ENCODE measurements around the gene HPSE2. TPM values are rescaled to one million over a fixed set of nuclear protein-coding genes. Genes with fewer than 3 reads are reported as not detected.
"Not testable (repeated sequence)": the region's sequence is repeated elsewhere in the genome, so short reads cannot be mapped to it uniquely, and the experiment has no call there.

HPSE2 gene
- total and polyA plus RNA-seq, 7 donors, result under 0.01 to 11.8 (median 4.8) TPM

DNA sequence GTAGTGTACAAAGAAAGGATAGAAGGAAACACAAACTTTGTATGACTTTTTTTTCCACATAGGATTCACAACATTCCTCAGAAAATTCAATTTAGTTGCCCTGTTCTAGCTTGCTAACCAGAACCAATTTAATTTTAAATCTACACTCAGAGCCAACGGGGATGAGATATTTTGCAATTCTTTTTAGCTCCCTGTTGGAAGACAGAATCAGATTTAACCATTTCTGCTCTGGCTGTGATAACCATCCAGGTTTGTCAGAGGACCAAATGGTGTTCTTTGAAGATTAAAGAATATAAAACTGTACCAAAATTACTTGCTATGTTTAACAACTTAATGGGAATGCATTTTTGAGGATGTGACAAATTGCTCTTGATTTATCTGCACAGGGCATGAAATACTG, 319.7 kb downstream of the HPSE2 start:
- TF ChIP-seq CTCF (IDR thresholded peaks at IDR 0.05) (no peak), POLR2AphosphoS5 (IDR thresholded peaks at IDR 0.05) (no peak), POLR2A (IDR thresholded peaks at IDR 0.05) (no peak), EP300 (IDR thresholded peaks at IDR 0.05) (no peak)

DNA sequence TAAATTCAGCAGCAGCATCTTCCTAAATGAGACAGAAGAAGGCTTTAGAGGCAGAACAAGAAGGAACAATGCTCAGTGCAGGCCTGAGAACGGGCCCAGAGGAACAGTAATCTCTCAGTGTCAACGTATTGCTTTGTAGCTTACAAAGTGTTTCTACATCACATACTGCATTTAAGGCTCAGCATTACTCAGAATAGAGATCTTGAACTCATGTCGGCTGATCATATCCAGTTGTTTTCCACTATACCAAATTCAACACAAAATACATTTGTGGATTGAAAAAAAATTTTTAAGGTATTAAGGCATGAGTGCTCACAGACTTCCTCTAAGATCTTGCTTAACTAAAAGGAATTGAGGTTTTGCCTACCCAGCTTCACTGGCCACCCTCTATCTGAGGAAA, 325.1 kb downstream of the HPSE2 start:
- TF ChIP-seq POLR2AphosphoS5 (IDR thresholded peaks at IDR 0.05) (no peak), EP300 (IDR thresholded peaks at IDR 0.05) (no peak), POLR2A (IDR thresholded peaks at IDR 0.05) (no peak), CTCF (IDR thresholded peaks at IDR 0.05) (no peak)
- no peak for DNase-seq
- Histone ChIP-seq H3K4me1 (peaks cover 0 to 1% (median 0%) of the 10 kb centered on the region in 4 donors), H3K4me3 (no peak overlapping the region), H3K36me3 (no peaks in the 10 kb centered on the region), H3K9me3 (no peaks in the 10 kb centered on the region), H3K27me3 (no peaks in the 10 kb centered on the region), H3K27ac (no peak overlapping the region)
- WGBS, 2 donors, result 79 to 87% methylated on average over 3 of the region's 3 CpGs
- intact Hi-C loops (cut with DNase I), result no loop called here

More for the DNA sequence above, 319.7 kb downstream of the HPSE2 start:
- Histone ChIP-seq H3K4me1 (peaks cover 0 to 35% (median 11%) of the 10 kb centered on the region in 4 donors), H3K4me3 (no peak overlapping the region), H3K27ac (peak overlapping the region in 1 of 4 donors; percentile 13), H3K9me3 (no peaks in the 10 kb centered on the region), H3K36me3 (no peaks in the 10 kb centered on the region), H3K27me3 (no peaks in the 10 kb centered on the region)
- no peak for DNase-seq
- 26 to 39% methylated on average over 1 of the region's 1 CpG for WGBS, 2 donors
- intact Hi-C loops (cut with DNase I), result no loop called here

DNA sequence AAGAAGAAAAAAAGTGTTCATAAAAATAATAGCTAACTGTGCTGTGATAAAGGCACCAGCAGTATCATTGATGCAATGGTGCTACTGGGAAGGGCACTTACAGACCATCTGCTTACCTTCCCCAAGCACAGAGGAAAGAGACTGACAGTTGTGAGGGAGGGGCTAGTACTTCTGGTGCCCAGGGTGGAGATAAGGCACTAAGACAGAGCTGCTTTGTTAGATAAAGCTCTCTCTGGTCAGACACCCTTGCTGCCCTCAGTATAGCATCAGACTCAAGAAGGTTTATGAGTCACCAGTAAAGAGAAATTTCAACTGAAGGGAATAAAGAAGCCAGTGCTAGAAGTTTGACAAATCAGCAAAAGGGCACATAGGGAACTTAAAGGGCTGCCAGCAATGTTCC, 325.6 kb downstream of the HPSE2 start:
- Histone ChIP-seq H3K36me3 (no peaks in the 10 kb centered on the region), H3K4me1 (no peaks in the 10 kb centered on the region), H3K27me3 (no peaks in the 10 kb centered on the region), H3K4me3 (no peak overlapping the region), H3K27ac (no peak overlapping the region), H3K9me3 (no peaks in the 10 kb centered on the region)
- DNase-seq, result no peak
- intact Hi-C loops (cut with DNase I), result no loop called here
- no peak for TF ChIP-seq CTCF (IDR thresholded peaks at IDR 0.05)
- TF ChIP-seq POLR2A (IDR thresholded peaks at IDR 0.05), result no peak
- TF ChIP-seq EP300 (IDR thresholded peaks at IDR 0.05), result no peak
- no peak for TF ChIP-seq POLR2AphosphoS5 (IDR thresholded peaks at IDR 0.05)

DNA sequence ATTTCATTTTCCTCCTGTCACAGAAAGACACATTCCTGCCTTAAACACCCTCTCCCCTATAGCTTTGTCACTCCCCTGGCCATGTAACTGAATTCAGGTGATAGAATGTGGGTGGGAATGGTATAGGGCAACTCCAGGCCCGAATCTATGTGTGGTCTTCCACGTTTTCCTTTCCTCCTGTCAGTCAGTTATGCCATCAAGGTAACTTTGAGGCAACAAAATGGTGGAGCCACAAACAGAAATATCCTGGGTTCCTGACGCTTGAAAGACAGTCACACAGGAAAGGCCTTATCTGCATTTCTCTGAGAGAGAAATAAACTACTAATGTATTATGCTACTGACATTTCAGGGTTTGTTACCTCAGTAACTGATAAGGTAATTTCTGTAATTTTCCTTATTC, 326.8 kb downstream of the HPSE2 start:
- Histone ChIP-seq H3K27ac (no peak overlapping the region), H3K9me3 (no peaks in the 10 kb centered on the region), H3K36me3 (no peaks in the 10 kb centered on the region), H3K27me3 (no peaks in the 10 kb centered on the region), H3K4me3 (no peak overlapping the region), H3K4me1 (no peaks in the 10 kb centered on the region)
- no peak for DNase-seq
- 86 to 96% methylated on average over 3 of the region's 3 CpGs for WGBS, 2 donors
- no peak for TF ChIP-seq CTCF (IDR thresholded peaks at IDR 0.05)
- no peak for TF ChIP-seq EP300 (IDR thresholded peaks at IDR 0.05)
- TF ChIP-seq POLR2A (IDR thresholded peaks at IDR 0.05), result no peak
- TF ChIP-seq POLR2AphosphoS5 (IDR thresholded peaks at IDR 0.05), result no peak
- intact Hi-C loops (cut with DNase I), result no loop called here

- H3K4me3 ChIP-seq; H3K27me3 ChIP-seq; H3K4me1 ChIP-seq; H3K36me3 ChIP-seq; intact Hi-C loops (cut with DNase I); DNase-seq; H3K9me3 ChIP-seq; H3K27ac ChIP-seq: not testable (repeated sequence)
- 91 to 93% methylated on average over 8 of the region's 8 CpGs for WGBS, 2 donors
These were observed 327.4 kb downstream of the HPSE2 start for GRCh38 chr10:98908247-98908646.

All from sigmoid colon (tissue), 7 donors.